Activated T-cell treated with anti-CD3 and anti-CD28 coated beads, Interleukin-2, amount 50 U/mL, for 72 hours (primary cell): ENCODE measurements around the gene ADAMTS6. TPM values are rescaled to one million over a fixed set of nuclear protein-coding genes. Genes with fewer than 3 reads are reported as not detected.
"Not testable (repeated sequence)": the region's sequence is repeated elsewhere in the genome, so short reads cannot be mapped to it uniquely, and the experiment has no call there.

Source experiments
- ATAC-seq, 2 donors: fragments of 150-1000 bp; cut with Tn5 transposase; replicated peaks in 1 of 2; 2 replicates each; pipeline ENCODE4 v1.10.0; 2021; ENCODE audit warnings: moderate library complexity in 2 of 2, mild to moderate bottlenecking in 1 of 2
- DNase-seq, 2 donors: peaks; one replicate each; pipeline ENCODE4 v3.0.0; 2021 to 2022; ENCODE audit warnings: mixed read lengths in 1 of 2
- H3K27ac Mint-ChIP-seq: one replicate; pipeline ENCODE4 v1.8.0; 2022; ENCODE audit warnings: mild to moderate bottlenecking, moderate library complexity, mixed read lengths
- H3K27me3 Mint-ChIP-seq: one replicate; pipeline ENCODE4 v1.8.0; 2022; ENCODE audit warnings: low read depth, mixed read lengths
- H3K36me3 Mint-ChIP-seq, 2 donors: one replicate each; pipeline ENCODE4 v1.8.0; 2022; ENCODE audit warnings: mixed read lengths in 2 of 2, mild to moderate bottlenecking in 1 of 2; ENCODE audit not compliant: insufficient read depth in 2 of 2
- H3K4me1 Mint-ChIP-seq: one replicate; pipeline ENCODE4 v1.8.0; 2022; ENCODE audit warnings: low read depth, mixed read lengths
- H3K4me3 Mint-ChIP-seq, 2 donors: one replicate each; pipeline ENCODE4 v1.8.0; 2022; ENCODE audit warnings: mild to moderate bottlenecking in 2 of 2, mixed read lengths in 2 of 2, moderate library complexity in 2 of 2
- H3K9me3 Mint-ChIP-seq, 2 donors: one replicate each; pipeline ENCODE4 v1.8.0; 2022; ENCODE audit warnings: mixed read lengths in 2 of 2
- total RNA-seq, 2 donors: library from RNA; stranded (reverse); gene quantifications; one replicate each; pipeline ENCODE4 v1.2.3, GENCODE V29; 2022

ADAMTS6 gene
- total RNA-seq, 2 donors from 2014 or later, result 1.6 to 2.5 TPM

GRCh38 chr5:65329266-65329665 is 152.5 kb downstream of the ADAMTS6 start:
- Mint-ChIP-seq H3K4me1 (no peaks in the 10 kb centered on the region), H3K27ac (no peak overlapping the region), H3K9me3 (no peaks in the 10 kb centered on the region), H3K4me3 (no peak overlapping the region), H3K27me3 (no peaks in the 10 kb centered on the region), H3K36me3 (no peaks in the 10 kb centered on the region)
- ATAC-seq, result no peak
- DNase-seq, result no peak

GRCh38 chr5:65327582-65327981 is 154.1 kb downstream of the ADAMTS6 start:
- Mint-ChIP-seq H3K27me3 (no peaks in the 10 kb centered on the region), H3K27ac (no peak overlapping the region), H3K36me3 (no peaks in the 10 kb centered on the region), H3K4me1 (no peaks in the 10 kb centered on the region), H3K9me3 (peaks cover 0 to 1% of the 10 kb centered on the region in 2 donors), H3K4me3 (no peak overlapping the region)
- ATAC-seq, result no peak
- no peak for DNase-seq

DNA sequence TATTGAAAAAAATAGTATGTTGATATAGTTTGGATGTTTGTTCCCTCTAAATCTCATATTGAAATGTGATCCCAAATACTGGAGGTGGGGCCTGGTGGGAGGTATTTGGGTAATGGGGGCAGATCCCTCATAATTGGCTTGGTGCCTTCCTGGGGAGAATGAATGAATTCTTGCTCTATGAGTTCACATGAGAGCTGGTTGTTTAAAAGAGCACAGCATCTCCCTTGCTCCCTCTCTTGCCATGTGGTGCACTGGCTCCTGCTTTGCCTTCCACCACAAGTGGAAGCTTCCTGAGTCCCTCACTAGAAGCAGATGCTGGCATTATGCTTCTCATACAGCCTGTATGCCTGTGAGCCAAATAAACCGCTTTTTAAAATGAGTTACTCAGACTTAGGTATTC is 154.8 kb downstream of the ADAMTS6 start:
- no peaks in the 10 kb centered on the region for H3K27me3 Mint-ChIP-seq
- H3K4me3 Mint-ChIP-seq, result no peak overlapping the region
- H3K9me3 Mint-ChIP-seq, result peaks cover 1% of the 10 kb centered on the region in 2 donors
- ATAC-seq, result no peak
- no peaks in the 10 kb centered on the region for H3K4me1 Mint-ChIP-seq
- H3K36me3 Mint-ChIP-seq, result no peaks in the 10 kb centered on the region
- no peak overlapping the region for H3K27ac Mint-ChIP-seq
- no peak for DNase-seq

- Mint-ChIP-seq H3K4me3 (no peak overlapping the region), H3K27me3 (no peaks in the 10 kb centered on the region), H3K36me3 (no peaks in the 10 kb centered on the region), H3K9me3 (peaks cover 4 to 6% of the 10 kb centered on the region in 2 donors), H3K27ac (no peak overlapping the region), H3K4me1 (no peaks in the 10 kb centered on the region)
- no peak for DNase-seq
- no peak for ATAC-seq
Measured at GRCh38 chr5:65324226-65324625, 157.5 kb downstream of the ADAMTS6 start.

DNA sequence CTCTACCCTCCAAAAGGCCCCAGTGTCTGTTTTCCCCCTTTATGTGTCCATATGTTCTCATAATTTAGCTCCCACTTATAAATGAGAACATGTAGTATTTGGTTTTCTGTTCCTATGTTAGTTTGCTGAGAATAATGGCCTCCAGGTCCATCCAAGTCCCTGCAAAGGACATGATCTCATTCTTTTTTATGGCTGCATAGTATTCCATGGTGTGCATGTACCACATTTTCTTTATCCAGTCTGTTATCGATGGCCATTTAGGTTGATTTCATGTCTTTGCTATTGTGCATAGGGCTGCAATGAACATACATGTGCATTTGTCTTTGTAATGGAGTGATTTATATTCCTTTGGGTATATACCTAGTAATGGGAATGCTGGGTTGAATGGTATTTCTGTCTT is 161.0 kb downstream of the ADAMTS6 start:
- not testable (repeated sequence) for H3K27ac Mint-ChIP-seq, H3K36me3 Mint-ChIP-seq, H3K9me3 Mint-ChIP-seq, DNase-seq, H3K4me3 Mint-ChIP-seq, ATAC-seq, H3K4me1 Mint-ChIP-seq, H3K27me3 Mint-ChIP-seq

DNA sequence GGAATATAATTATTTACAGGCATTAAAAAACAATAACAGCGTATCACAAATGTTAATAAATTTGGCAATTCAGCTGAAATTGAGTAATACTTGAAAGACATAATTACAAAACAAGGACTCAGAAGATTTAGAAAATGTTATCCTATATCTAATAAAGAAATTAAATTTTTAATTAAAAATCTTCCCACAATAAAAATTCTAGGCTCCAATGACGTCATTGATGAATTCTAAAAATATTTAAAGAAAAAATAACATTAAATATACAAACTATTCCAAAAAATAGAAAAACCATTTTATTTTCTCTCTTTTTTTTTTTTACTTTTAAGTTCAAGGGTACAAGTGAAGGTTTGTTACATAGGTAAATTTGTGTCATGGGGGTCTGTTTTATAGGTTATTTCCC is 161.5 kb downstream of the ADAMTS6 start:
- no peaks in the 10 kb centered on the region for H3K4me1 Mint-ChIP-seq
- H3K9me3 Mint-ChIP-seq, result peaks cover 4 to 6% of the 10 kb centered on the region in 2 donors
- H3K27ac Mint-ChIP-seq, result no peak overlapping the region
- no peak overlapping the region for H3K4me3 Mint-ChIP-seq
- H3K36me3 Mint-ChIP-seq, result no peaks in the 10 kb centered on the region
- H3K27me3 Mint-ChIP-seq, result no peaks in the 10 kb centered on the region
- ATAC-seq (no peak), DNase-seq (no peak)

DNA sequence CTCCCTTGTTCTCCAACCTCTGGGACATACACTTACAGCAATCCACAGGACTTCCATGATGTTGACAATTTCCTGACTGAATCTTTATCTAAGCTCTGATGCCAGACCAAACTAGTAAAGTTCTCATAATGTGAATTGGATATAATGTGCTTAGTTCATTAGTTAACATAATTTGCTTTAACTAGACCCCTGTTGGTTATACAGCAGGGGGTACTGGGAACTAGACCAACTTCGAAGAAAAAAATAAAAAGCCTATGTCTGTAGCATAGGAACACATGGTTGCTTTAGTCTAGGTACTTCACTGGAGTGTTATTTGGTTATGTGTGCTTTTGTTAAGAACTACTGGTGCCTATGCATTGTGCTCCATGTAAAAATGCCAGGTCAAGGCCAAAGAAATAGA is 173.8 kb downstream of the ADAMTS6 start:
- H3K4me1 Mint-ChIP-seq, result no peaks in the 10 kb centered on the region
- H3K4me3 Mint-ChIP-seq, result no peak overlapping the region
- no peaks in the 10 kb centered on the region for H3K36me3 Mint-ChIP-seq
- no peaks in the 10 kb centered on the region for H3K27me3 Mint-ChIP-seq
- ATAC-seq, result no peak
- no peaks in the 10 kb centered on the region for H3K9me3 Mint-ChIP-seq
- no peak overlapping the region for H3K27ac Mint-ChIP-seq
- no peak for DNase-seq

DNA sequence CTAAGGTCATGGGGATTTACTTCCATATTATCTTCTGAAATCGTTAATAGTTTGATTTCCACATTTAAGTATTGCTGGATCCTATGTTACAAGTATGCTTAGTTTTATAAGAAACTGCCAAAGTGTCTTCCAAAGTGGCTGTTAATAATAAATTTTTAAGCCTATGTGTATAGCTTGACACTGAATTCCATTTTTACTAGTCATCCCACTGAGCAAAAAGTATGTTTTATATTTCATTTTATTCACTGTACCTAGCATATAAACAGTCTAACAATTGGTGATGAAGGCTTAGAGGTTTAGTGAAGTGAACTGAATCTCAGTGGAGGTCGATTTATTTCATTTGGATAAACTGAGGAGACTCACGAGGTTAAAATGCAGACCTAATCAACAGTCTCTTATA is 174.6 kb downstream of the ADAMTS6 start:
- H3K36me3 Mint-ChIP-seq, result no peaks in the 10 kb centered on the region
- no peak overlapping the region for H3K4me3 Mint-ChIP-seq
- ATAC-seq, result no peak

DNA sequence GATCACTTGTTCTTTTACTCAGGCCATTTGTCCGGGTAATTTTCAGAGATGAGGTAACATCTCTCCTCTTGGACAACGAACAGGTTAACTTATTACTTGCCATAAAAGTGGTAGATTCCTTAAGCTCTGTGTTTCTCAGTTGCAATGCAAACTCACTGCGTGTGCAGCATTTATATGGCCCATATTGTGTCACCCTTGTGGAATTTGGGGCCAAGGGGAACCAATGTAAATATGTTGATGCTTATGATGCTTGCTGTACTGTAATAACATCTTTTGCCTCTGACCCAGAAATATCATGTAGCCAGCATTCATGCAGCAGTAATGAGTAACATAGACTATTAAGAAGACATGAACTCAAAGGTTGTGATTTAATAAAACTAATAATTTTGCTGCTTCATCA is 175.8 kb downstream of the ADAMTS6 start:
- DNase-seq, result no peak
- H3K9me3 Mint-ChIP-seq, result no peaks in the 10 kb centered on the region
- no peak for ATAC-seq
- no peaks in the 10 kb centered on the region for H3K27me3 Mint-ChIP-seq
- H3K4me3 Mint-ChIP-seq, result no peak overlapping the region
- no peak overlapping the region for H3K27ac Mint-ChIP-seq
- H3K36me3 Mint-ChIP-seq, result no peaks in the 10 kb centered on the region
- H3K4me1 Mint-ChIP-seq, result no peaks in the 10 kb centered on the region

More for the DNA sequence above, 174.6 kb downstream of the ADAMTS6 start:
- H3K4me1 Mint-ChIP-seq, result no peaks in the 10 kb centered on the region
- H3K27ac Mint-ChIP-seq, result no peak overlapping the region
- no peaks in the 10 kb centered on the region for H3K9me3 Mint-ChIP-seq
- H3K27me3 Mint-ChIP-seq, result no peaks in the 10 kb centered on the region
- no peak for DNase-seq

DNA sequence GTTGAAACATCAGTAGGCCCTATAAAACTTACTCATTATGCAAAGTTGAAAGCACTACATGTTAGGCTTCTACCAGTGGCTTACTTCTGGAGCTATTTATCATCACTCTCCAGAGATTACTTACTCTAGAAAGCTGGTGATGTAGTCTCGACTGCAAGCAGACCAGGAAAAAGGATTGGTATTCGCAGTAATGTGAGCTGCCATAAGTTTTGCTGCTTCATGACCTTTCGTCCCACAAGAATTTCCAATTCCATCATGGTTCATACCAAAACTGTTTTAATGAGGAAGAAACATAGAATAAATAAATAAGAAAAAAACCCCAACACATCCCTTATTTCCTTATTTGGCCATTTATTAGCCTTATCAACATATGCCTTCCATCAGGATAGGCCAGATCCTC is 181.9 kb downstream of the ADAMTS6 start:
- Mint-ChIP-seq H3K4me1 (no peaks in the 10 kb centered on the region), H3K9me3 (no peaks in the 10 kb centered on the region), H3K27ac (no peak overlapping the region), H3K4me3 (no peak overlapping the region), H3K36me3 (no peaks in the 10 kb centered on the region), H3K27me3 (no peaks in the 10 kb centered on the region)
- ATAC-seq (no peak), DNase-seq (no peak)

- DNase-seq (no peak), ATAC-seq (no peak)
- H3K36me3 Mint-ChIP-seq, result no peaks in the 10 kb centered on the region
- H3K27ac Mint-ChIP-seq, result no peak overlapping the region
- no peak overlapping the region for H3K4me3 Mint-ChIP-seq
- no peaks in the 10 kb centered on the region for H3K9me3 Mint-ChIP-seq
- no peaks in the 10 kb centered on the region for H3K27me3 Mint-ChIP-seq
- no peaks in the 10 kb centered on the region for H3K4me1 Mint-ChIP-seq
Measured at GRCh38 chr5:65296067-65296466, 185.7 kb downstream of the ADAMTS6 start.

GRCh38 chr5:65292196-65292595 is 189.5 kb downstream of the ADAMTS6 start:
- DNase-seq (no peak), ATAC-seq (no peak)
- no peaks in the 10 kb centered on the region for H3K9me3 Mint-ChIP-seq
- H3K4me3 Mint-ChIP-seq, result no peak overlapping the region
- no peaks in the 10 kb centered on the region for H3K27me3 Mint-ChIP-seq
- H3K27ac Mint-ChIP-seq, result no peak overlapping the region
- no peaks in the 10 kb centered on the region for H3K4me1 Mint-ChIP-seq
- no peaks in the 10 kb centered on the region for H3K36me3 Mint-ChIP-seq

DNA sequence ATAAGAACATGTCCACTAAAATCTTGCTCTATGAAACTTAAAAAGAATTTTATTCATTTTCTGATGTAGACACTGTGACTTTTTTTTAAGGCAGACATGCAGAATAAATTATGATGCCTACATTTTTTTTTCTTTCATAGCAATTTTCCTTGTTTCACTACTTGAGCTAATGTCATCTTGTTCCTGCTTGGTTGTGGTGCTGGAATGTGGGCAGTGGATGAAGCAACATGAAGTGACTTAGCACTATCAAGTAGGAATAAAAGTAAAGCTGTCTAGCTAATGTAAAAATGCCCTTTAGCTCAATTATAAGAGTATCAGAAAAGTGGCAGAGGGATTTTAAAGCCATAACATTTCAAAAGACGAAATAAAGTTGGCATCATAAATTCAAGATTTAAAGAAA is 191.0 kb downstream of the ADAMTS6 start:
- H3K4me1 Mint-ChIP-seq, result no peaks in the 10 kb centered on the region
- no peaks in the 10 kb centered on the region for H3K9me3 Mint-ChIP-seq
- no peak overlapping the region for H3K4me3 Mint-ChIP-seq
- no peaks in the 10 kb centered on the region for H3K27me3 Mint-ChIP-seq
- no peak overlapping the region for H3K27ac Mint-ChIP-seq
- DNase-seq (no peak), ATAC-seq (no peak)
- no peaks in the 10 kb centered on the region for H3K36me3 Mint-ChIP-seq

GRCh38 chr5:65288657-65289056 is 193.1 kb downstream of the ADAMTS6 start:
- H3K27me3 Mint-ChIP-seq, result no peaks in the 10 kb centered on the region
- ATAC-seq, result no peak
- H3K36me3 Mint-ChIP-seq, result no peaks in the 10 kb centered on the region

More at GRCh38 chr5:65288657-65289056, 193.1 kb downstream of the ADAMTS6 start:
- DNase-seq, result no peak
- Mint-ChIP-seq H3K4me1 (no peaks in the 10 kb centered on the region), H3K27ac (no peak overlapping the region), H3K9me3 (no peaks in the 10 kb centered on the region), H3K4me3 (no peak overlapping the region)
